HCT116 (cell line): ENCODE results near the gene ZNF438.

ENCODE experiments used
- JUND ChIP-seq: IDR thresholded peaks from 2 replicates; pipeline ENCODE4 v1.6.1; 2012
- RAD21 ChIP-seq: IDR thresholded peaks from 2 replicates; pipeline ENCODE4 v1.6.1; 2012; ENCODE audit warnings: low read depth, mild to moderate bottlenecking
- TCF7L2 ChIP-seq: IDR thresholded peaks from 2 replicates; pipeline ENCODE4 v1.7.0; 2011; ENCODE audit warnings: borderline replicate concordance, inconsistent platforms; ENCODE audit not compliant: insufficient read depth, insufficient read length; ENCODE audit errors: extremely low read depth
- ZNF274 ChIP-seq: fragments of 200-500 bp; sonication (Bioruptor generic); IDR thresholded peaks from 2 replicates; pipeline ENCODE4 v1.6.1; 2014; ENCODE audit warnings: mild to moderate bottlenecking, low read depth, low read length, inconsistent platforms
- TF ChIP-seq, protein P1 (sequence below), 3 experiments: fragments of 200-600 bp in 1 of 3; sonication (generic) in 1 of 3; IDR thresholded peaks in 2 of 3; conservative IDR thresholded peaks in 1 of 3; 2 replicates each; pipeline ENCODE4 v1.5.1; 2012 to 2017; ENCODE audit warnings: low read depth in 2 of 3, low read length in 2 of 3, antibody characterized with exemption in 1 of 3, borderline replicate concordance in 1 of 3, control low read depth in 1 of 3, mild to moderate bottlenecking in 1 of 3, mixed read lengths in 1 of 3, mixed run types in 1 of 3, moderate library complexity in 1 of 3; ENCODE audit not compliant: insufficient read depth in 1 of 3

- TF ChIP-seq, protein P1, sequence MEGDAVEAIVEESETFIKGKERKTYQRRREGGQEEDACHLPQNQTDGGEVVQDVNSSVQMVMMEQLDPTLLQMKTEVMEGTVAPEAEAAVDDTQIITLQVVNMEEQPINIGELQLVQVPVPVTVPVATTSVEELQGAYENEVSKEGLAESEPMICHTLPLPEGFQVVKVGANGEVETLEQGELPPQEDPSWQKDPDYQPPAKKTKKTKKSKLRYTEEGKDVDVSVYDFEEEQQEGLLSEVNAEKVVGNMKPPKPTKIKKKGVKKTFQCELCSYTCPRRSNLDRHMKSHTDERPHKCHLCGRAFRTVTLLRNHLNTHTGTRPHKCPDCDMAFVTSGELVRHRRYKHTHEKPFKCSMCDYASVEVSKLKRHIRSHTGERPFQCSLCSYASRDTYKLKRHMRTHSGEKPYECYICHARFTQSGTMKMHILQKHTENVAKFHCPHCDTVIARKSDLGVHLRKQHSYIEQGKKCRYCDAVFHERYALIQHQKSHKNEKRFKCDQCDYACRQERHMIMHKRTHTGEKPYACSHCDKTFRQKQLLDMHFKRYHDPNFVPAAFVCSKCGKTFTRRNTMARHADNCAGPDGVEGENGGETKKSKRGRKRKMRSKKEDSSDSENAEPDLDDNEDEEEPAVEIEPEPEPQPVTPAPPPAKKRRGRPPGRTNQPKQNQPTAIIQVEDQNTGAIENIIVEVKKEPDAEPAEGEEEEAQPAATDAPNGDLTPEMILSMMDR (IDR thresholded peaks at IDR 0.05 in 2 of 3, conservative IDR thresholded peaks at IDR 0.05 in 1 of 3; ENCODE audit: borderline replicate concordance in 1 of 3, insufficient read depth in 1 of 3, low read depth in 2 of 3, low read length in 2 of 3): no peak
- TF ChIP-seq ZNF274: no peak
- no peak for TF ChIP-seq TCF7L2
- no peak for TF ChIP-seq RAD21
- no peak for TF ChIP-seq JUND
Measured at GRCh38 chr10:30963992-30964930, 67.4 kb downstream of the ZNF438 start.
